HG02943 (cell line): Measurements from ENCODE around the gene C4BPA.

Source experiments
- ATAC-seq: cut with Tn5 transposase; IDR thresholded peaks from one replicate; pipeline ENCODE4 v1.9.1; 2021; ENCODE audit warnings: mild to moderate bottlenecking, low read depth, moderate library complexity; ENCODE audit not compliant: unreplicated experiment

C4BPA gene

GRCh38 chr1:207076181-207076955, 27.7 kb upstream of the C4BPA start:
- ATAC-seq = no peak

DNA sequence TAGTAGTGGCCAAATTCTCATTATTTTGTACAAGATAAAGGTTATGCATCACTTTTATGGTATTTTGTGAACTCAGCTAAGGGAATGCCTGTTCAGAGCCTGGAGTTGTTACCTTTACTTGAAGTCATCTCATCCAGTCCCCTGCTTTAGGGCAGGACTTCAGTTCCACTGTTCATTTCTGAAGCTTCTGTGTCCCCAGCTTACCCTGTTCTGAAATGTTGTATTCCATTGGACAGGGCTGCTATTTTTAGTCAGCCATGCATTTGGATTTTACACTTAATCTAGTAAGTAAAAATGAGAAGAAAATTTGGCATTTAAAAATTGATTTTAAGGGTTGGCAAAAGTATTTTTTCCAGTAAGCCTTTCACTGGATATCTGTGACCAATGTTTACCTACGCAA, 27.0 kb upstream of the C4BPA start:
- ATAC-seq = no peak

- ATAC-seq = no peak
Observed at GRCh38 chr1:207077470-207078377, 26.3 kb upstream of the C4BPA start.

- ATAC-seq = no peak
Observed at GRCh38 chr1:207078578-207079132, 25.4 kb upstream of the C4BPA start.

- no peak for ATAC-seq
Observed at GRCh38 chr1:207079706-207080241, 24.3 kb upstream of the C4BPA start.

- ATAC-seq = no peak
Observed at GRCh38 chr1:207081088-207081487, 22.9 kb upstream of the C4BPA start.

DNA sequence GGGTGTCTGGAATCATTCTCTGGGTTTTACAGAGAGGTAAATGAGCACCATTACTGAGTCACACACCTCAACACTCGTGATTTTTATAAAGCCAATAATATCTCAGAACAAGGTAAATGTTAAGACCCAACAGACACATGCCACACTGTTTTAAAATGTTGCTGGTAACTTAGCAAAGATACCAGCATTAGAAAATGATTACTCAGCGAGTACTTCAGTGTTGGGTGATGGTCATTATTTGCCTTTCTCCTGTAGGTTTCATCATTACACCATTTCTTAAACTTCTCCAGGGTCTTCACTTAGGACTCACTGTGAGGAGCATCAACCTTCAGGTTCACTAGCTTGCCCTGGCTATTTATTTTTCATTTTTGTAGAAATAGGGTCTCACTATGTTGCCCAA, 22.2 kb upstream of the C4BPA start:
- ATAC-seq = no peak

DNA sequence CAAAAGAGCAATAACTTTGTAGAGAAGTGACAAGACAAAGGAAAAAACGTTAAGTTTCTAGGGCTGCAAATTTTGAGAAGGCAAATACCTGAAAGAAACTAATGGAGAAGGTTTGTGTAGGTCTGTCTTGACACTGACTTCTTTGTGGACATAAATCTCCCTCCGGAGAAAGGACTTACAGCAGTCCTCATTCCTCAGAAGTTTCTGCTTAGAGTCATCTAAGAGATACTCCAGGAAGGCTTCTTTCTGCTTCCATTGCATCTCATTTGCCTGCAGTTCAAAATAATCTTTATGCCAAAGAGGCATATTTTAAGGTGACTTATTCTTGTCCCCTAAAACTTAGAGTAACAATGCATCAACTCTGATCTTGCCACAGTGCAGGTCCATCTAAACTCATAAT, 19.8 kb upstream of the C4BPA start:
- no peak for ATAC-seq

- no peak for ATAC-seq
Observed at GRCh38 chr1:207084701-207085180, 19.3 kb upstream of the C4BPA start.

- no peak for ATAC-seq
Observed at GRCh38 chr1:207085887-207086286, 18.1 kb upstream of the C4BPA start.

- ATAC-seq = no peak
Observed at GRCh38 chr1:207088161-207088560, 15.9 kb upstream of the C4BPA start.

GRCh38 chr1:207088701-207089626, 15.1 kb upstream of the C4BPA start, which contains the start of gene C4BPB:
Gene C4BPB (plus strand): TSS chr1:207088860. CDS start chr1:207089532, 672 bp downstream.
- no peak for ATAC-seq

DNA sequence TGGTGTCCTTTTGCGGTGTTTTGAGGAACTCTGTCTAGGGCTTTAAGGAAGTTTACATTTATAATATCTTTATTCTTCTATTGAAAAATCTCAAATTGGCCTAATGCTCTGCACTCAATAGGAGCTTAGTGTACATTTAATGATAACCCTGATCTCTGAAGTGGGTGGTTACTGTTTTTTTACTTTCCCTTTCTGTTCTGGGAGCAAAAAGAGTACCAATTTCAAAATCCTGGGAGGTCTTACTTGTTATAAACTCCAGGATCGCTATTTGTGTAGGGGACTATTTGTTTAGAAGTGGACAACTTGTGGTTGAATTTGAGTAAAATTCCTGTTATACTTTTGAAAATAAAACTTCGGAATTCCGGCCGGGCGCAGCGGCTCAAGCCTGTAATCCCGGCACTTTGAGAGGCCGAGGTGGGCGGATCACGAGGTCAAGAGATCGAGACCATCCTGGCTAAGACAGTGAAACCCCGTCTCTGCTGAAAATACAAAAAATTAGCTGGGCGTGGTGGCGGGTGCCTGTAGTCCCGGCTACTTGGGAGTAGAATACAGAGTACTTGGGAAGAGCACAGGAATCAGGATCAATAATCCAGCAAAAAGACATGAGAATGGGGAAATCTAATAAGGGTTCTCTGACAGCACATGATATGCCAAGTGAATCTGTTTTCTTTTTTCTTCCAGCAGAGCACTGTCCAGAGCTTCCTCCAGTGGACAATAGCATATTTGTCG, 14.2 kb upstream of the C4BPA start:
- ATAC-seq = no peak

- no peak for ATAC-seq
Observed at GRCh38 chr1:207091200-207091908, 12.7 kb upstream of the C4BPA start.

DNA sequence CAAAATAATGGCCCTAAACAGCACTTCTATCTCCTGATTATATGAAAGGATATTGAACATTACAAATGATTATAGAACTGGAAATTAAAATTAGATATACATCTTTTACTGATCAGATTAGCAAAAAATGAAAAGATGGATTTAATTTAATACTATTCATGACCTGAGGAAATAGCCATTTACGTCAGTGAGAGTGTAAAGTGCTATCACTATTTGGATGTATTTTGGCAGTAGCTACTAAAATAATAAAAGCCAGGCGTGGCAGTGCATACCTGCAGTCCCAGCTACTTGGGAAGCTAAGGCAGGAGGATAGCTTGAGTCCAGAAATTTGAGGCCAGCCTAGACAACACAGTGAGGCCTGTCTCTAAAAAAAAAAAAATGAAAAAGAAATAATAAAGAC, 10.1 kb upstream of the C4BPA start:
- no peak for ATAC-seq

DNA sequence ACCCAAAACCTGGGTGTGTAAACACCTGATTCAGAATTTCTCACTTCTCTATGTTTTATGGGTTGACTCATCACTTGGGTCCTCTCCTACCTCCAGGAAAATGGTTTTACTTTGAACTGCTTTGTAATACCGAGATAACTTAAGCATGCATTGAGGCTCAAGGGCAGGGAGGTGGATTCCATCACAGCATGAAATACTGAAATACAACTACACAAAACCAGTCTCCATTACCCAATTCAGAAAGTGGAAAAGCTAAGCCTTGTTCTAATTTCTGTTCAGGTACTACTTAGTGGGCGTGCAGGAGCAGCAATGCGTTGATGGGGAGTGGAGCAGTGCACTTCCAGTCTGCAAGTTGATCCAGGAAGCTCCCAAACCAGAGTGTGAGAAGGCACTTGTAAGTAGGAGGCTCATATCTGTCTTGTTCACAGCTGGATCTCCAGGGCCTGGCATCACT, 6.1 kb upstream of the C4BPA start:
- no peak for ATAC-seq

- no peak for ATAC-seq
Observed at GRCh38 chr1:207101720-207102119, 2.3 kb upstream of the C4BPA start.

DNA sequence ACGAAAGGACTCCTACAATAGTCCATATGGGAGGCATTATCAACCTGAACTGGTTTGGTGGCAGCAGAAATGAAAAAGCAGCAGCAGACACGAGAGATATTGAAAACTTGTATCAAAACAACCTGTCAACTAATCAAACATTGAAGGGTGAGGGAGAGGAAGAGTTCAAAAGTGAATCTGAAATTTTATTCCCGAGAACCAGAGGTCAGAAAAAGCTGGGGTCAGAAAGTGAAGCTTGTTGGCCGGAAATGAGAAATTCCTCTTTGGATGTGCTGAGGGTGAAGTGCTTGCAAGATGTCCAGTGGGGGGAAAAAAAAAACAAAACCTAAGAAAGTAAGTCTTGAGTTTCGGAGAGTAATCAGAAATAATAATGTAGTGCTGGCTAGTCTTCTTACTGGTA, 1.9 kb upstream of the C4BPA start:
- ATAC-seq = no peak
